K562 (cell line): ENCODE measurements around the gene TXLNA. TPM values are rescaled to one million over a fixed set of nuclear protein-coding genes. Genes with fewer than 3 reads are reported as not detected.

Experiments used
- CBX1 ChIP-seq: sonication (generic); IDR thresholded peaks from 2 replicates; pipeline ENCODE4 v1.6.1; 2016; ENCODE audit warnings: antibody characterized with exemption, low read depth, mild to moderate bottlenecking
- CSDE1 ChIP-seq, 2 experiments: fragments of 450-650 bp; IDR thresholded peaks; 2 replicates each; pipeline ENCODE4 v1.6.1; 2016; ENCODE audit warnings: mild to moderate bottlenecking in 1 of 2
- HNRNPK ChIP-seq: fragments of 200-400 bp; formaldehyde crosslinking; IDR thresholded peaks from one replicate; pipeline ENCODE4 v1.6.1; 2018; ENCODE audit warnings: mild to moderate bottlenecking, low read depth, low read length; ENCODE audit not compliant: poor library complexity, severe bottlenecking
- NCOA2 ChIP-seq, 2 experiments: fragments of 450-650 bp; IDR thresholded peaks; 2 replicates each; pipeline ENCODE4 v1.6.1; 2018; ENCODE audit warnings: mild to moderate bottlenecking in 2 of 2, moderate library complexity in 1 of 2; ENCODE audit not compliant: partially characterized antibody in 2 of 2
- NEUROD1 ChIP-seq: fragments of 150-350 bp; IDR thresholded peaks from 2 replicates; pipeline ENCODE4 v1.6.1; 2014; ENCODE audit warnings: borderline replicate concordance, low read length, low read depth; ENCODE audit not compliant: partially characterized antibody
- NR2F6 ChIP-seq: fragments of 450-650 bp; formaldehyde crosslinking; IDR thresholded peaks from 2 replicates; pipeline ENCODE4 v1.4.0; 2020; ENCODE audit warnings: mild to moderate bottlenecking
- PTRF ChIP-seq: fragments of 450-650 bp; IDR thresholded peaks from 2 replicates; pipeline ENCODE4 v1.6.1; 2016; ENCODE audit warnings: mild to moderate bottlenecking, missing genetic modification characterization, missing compliant biosample characterization
- SRSF1 ChIP-seq: fragments of 200-400 bp; formaldehyde crosslinking; IDR thresholded peaks from 2 replicates; pipeline ENCODE4 v1.6.1; 2017; ENCODE audit warnings: mild to moderate bottlenecking, low read depth, low read length, moderate library complexity
- TCF7L2 ChIP-seq: fragments of 150-350 bp; IDR thresholded peaks from 2 replicates; pipeline ENCODE4 v1.6.1; 2016; ENCODE audit warnings: low read depth, mild to moderate bottlenecking, low read length, moderate library complexity
- XRCC4 ChIP-seq: IDR thresholded peaks from one replicate; pipeline ENCODE4 v1.6.1; 2011; ENCODE audit not compliant: insufficient read depth, insufficient read length; ENCODE audit errors: extremely low read depth
- ZKSCAN3 ChIP-seq: fragments of 250-450 bp; sonication (Bioruptor Pico); IDR thresholded peaks from 2 replicates; pipeline ENCODE4 v1.4.0; 2020
- ZNF24 ChIP-seq: fragments of 450-650 bp; IDR thresholded peaks from 2 replicates; pipeline ENCODE4 v1.6.1; 2016
- polyA plus RNA-seq, 8 experiments: library from polyadenylated mRNA; depleted of rRNA in 4 of 8; stranded (reverse) in 5 of 8; unstranded in 3 of 8; fragments of >200 nt; fragmentation: Nextera tagmentation in 2 of 8; fragmentation: Illumina TruSeq in 1 of 8; extraction: Ambion mirVana in 2 of 8; extraction: Trizol in 1 of 8; gene quantifications; 2 replicates each; pipeline versions ENCODE4 v1.2.1 to v1.2.3, GENCODE V29; 2011 to 2014; ENCODE audit warnings: inconsistent platforms in 1 of 8, missing spikeins in 1 of 8
- total RNA-seq, 7 experiments: library from RNA; depleted of rRNA in 6 of 7; stranded (reverse); fragments of >200 nt in 6 of 7; fragmentation: Illumina TruSeq in 2 of 7; extraction: Trizol in 2 of 7; gene quantifications; 2 replicates each; pipeline versions ENCODE4 v1.2.1 to v1.2.3, GENCODE V29; 2011 to 2021; ENCODE audit warnings: low replicate concordance in 1 of 7
- TF ChIP-seq, protein P1 (sequence below): fragments of 250-450 bp; sonication (Bioruptor Pico); IDR thresholded peaks from 2 replicates; pipeline ENCODE4 v1.9.0; 2021; ENCODE audit warnings: mild to moderate bottlenecking, inconsistent platforms
- TF ChIP-seq, protein P2 (sequence below): fragments of 450-650 bp; formaldehyde crosslinking; IDR thresholded peaks from 2 replicates; pipeline ENCODE4 v1.4.0; 2020; ENCODE audit warnings: mild to moderate bottlenecking, moderate library complexity
- TF ChIP-seq, protein P3 (sequence below): IDR thresholded peaks from 2 replicates; pipeline ENCODE4 v1.6.1; 2012; ENCODE audit warnings: low read depth, low read length, improper control_type of control experiment, borderline replicate concordance
- TF ChIP-seq, protein P4 (sequence below): sonication (generic); formaldehyde crosslinking; IDR thresholded peaks from 2 replicates; pipeline ENCODE4 v1.8.1; 2023; ENCODE audit warnings: mild to moderate bottlenecking, missing genetic modification reagents
- TF ChIP-seq, protein P5 (sequence below): sonication (generic); formaldehyde crosslinking; IDR thresholded peaks from 2 replicates; pipeline ENCODE4 v1.8.0; 2023; ENCODE audit warnings: mild to moderate bottlenecking, missing genetic modification reagents
- TF ChIP-seq, protein P6 (sequence below): sonication (generic); formaldehyde crosslinking; IDR thresholded peaks from 2 replicates; pipeline ENCODE4 v1.5.0; 2020; ENCODE audit warnings: missing genetic modification reagents

The TXLNA gene
- total and polyA plus RNA-seq, 9 of the 15 experiments (the other 6 are each of a cell fraction or from before 2014, with no cell fraction given): 9.2 to 54.5 (median 39.3) TPM

DNA sequence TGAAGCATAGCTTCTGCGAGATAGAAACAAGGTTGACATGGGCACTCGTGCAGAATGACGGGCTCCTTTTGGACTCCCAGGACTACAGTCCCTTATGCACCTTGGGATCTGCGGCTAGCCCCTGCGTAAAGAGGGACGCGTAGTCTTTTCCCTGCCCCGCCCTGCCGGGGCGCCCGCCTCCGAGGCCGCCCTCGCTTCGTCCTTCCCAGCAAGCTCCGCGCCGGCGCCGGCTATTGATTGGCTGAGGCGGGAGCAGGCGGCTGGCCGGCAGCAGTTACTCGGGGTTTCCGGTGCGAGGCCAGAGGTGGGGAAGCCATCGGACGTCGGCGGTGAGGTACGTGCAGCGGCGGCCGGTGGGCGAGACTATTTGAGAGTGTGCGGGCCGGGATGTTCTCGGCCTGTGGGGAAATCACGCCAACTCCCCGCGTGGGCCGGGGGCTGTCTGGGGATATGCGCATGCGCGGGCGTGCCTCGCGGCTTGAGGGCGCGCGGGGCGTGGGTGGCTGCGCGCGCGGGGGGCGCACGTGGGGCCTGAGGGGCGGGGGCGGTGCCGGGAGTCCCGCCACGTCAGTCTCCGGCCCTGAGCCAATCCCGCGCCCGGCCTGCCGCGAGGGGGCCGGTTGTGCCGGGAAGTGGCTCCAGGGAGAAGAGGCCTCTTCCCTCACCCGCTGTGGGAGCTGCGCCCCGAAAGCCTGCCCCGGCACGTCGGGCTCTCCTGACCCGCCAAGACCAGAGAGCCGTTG is at the start of gene TXLNA (continued):
- TF ChIP-seq, protein P1, sequence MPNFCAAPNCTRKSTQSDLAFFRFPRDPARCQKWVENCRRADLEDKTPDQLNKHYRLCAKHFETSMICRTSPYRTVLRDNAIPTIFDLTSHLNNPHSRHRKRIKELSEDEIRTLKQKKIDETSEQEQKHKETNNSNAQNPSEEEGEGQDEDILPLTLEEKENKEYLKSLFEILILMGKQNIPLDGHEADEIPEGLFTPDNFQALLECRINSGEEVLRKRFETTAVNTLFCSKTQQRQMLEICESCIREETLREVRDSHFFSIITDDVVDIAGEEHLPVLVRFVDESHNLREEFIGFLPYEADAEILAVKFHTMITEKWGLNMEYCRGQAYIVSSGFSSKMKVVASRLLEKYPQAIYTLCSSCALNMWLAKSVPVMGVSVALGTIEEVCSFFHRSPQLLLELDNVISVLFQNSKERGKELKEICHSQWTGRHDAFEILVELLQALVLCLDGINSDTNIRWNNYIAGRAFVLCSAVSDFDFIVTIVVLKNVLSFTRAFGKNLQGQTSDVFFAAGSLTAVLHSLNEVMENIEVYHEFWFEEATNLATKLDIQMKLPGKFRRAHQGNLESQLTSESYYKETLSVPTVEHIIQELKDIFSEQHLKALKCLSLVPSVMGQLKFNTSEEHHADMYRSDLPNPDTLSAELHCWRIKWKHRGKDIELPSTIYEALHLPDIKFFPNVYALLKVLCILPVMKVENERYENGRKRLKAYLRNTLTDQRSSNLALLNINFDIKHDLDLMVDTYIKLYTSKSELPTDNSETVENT (CRISPR knock-in tag): no peak
- no peak for TF ChIP-seq NCOA2 (IDR thresholded peaks at IDR 0.05; ENCODE audit: partially characterized antibody in 2 of 2)
- no peak for TF ChIP-seq CSDE1 (IDR thresholded peaks at IDR 0.05)
- TF ChIP-seq, protein P2, sequence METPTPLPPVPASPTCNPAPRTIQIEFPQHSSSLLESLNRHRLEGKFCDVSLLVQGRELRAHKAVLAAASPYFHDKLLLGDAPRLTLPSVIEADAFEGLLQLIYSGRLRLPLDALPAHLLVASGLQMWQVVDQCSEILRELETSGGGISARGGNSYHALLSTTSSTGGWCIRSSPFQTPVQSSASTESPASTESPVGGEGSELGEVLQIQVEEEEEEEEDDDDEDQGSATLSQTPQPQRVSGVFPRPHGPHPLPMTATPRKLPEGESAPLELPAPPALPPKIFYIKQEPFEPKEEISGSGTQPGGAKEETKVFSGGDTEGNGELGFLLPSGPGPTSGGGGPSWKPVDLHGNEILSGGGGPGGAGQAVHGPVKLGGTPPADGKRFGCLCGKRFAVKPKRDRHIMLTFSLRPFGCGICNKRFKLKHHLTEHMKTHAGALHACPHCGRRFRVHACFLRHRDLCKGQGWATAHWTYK (CRISPR knock-in tag): 0 out of 2 replicates have a peak, but pooled peaks have one; percentile 75
- TF ChIP-seq, protein P3, sequence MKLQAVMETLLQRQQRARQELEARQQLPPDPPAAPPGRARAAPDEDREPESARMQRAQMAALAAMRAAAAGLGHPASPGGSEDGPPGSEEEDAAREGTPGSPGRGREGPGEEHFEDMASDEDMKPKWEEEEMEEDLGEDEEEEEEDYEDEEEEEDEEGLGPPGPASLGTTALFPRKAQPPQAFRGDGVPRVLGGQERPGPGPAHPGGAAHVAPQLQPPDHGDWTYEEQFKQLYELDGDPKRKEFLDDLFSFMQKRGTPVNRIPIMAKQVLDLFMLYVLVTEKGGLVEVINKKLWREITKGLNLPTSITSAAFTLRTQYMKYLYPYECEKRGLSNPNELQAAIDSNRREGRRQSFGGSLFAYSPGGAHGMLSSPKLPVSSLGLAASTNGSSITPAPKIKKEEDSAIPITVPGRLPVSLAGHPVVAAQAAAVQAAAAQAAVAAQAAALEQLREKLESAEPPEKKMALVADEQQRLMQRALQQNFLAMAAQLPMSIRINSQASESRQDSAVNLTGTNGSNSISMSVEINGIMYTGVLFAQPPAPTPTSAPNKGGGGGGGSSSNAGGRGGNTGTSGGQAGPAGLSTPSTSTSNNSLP: no peak
- TF ChIP-seq, protein P4, sequence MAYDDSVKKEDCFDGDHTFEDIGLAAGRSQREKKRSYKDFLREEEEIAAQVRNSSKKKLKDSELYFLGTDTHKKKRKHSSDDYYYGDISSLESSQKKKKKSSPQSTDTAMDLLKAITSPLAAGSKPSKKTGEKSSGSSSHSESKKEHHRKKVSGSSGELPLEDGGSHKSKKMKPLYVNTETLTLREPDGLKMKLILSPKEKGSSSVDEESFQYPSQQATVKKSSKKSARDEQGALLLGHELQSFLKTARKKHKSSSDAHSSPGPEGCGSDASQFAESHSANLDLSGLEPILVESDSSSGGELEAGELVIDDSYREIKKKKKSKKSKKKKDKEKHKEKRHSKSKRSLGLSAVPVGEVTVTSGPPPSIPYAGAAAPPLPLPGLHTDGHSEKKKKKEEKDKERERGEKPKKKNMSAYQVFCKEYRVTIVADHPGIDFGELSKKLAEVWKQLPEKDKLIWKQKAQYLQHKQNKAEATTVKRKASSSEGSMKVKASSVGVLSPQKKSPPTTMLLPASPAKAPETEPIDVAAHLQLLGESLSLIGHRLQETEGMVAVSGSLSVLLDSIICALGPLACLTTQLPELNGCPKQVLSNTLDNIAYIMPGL (CRISPR knock-in tag): peak; percentile 82
- TF ChIP-seq HNRNPK: no peak
- no peak for TF ChIP-seq TCF7L2
- no peak for TF ChIP-seq ZKSCAN3 (CRISPR knock-in tag)
- TF ChIP-seq, protein P5, sequence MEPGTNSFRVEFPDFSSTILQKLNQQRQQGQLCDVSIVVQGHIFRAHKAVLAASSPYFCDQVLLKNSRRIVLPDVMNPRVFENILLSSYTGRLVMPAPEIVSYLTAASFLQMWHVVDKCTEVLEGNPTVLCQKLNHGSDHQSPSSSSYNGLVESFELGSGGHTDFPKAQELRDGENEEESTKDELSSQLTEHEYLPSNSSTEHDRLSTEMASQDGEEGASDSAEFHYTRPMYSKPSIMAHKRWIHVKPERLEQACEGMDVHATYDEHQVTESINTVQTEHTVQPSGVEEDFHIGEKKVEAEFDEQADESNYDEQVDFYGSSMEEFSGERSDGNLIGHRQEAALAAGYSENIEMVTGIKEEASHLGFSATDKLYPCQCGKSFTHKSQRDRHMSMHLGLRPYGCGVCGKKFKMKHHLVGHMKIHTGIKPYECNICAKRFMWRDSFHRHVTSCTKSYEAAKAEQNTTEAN: no peak
- TF ChIP-seq NEUROD1: peak; percentile 77
- TF ChIP-seq ZNF24: no peak; the same call in 1 of the 2 replicates
- TF ChIP-seq PTRF (tag): no peak
- TF ChIP-seq, protein P6, sequence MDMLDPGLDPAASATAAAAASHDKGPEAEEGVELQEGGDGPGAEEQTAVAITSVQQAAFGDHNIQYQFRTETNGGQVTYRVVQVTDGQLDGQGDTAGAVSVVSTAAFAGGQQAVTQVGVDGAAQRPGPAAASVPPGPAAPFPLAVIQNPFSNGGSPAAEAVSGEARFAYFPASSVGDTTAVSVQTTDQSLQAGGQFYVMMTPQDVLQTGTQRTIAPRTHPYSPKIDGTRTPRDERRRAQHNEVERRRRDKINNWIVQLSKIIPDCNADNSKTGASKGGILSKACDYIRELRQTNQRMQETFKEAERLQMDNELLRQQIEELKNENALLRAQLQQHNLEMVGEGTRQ: 0 out of 2 replicates have a peak, but pooled peaks have one; percentile 43
- TF ChIP-seq NR2F6: 0 out of 2 replicates have a peak, but pooled peaks have one; percentile 66
- no peak for TF ChIP-seq SRSF1
- TF ChIP-seq XRCC4: no peak
- TF ChIP-seq CBX1: peak; percentile 96; the same call in 1 of the 2 replicates
